ENCODE measurements around the gene ITK. TPM values are rescaled to one million over a fixed set of nuclear protein-coding genes. Genes with fewer than 3 reads are reported as not detected.

ITK gene
- polyA plus RNA-seq, 1 donor (not counting 4 experiments of a cell fraction or from before 2014, with no cell fraction given), result not detected

- Histone ChIP-seq H3K4me1 (ENCODE audit: control insufficient read depth, extremely low read depth, insufficient read depth, low read length) (no peaks in the 10 kb centered on the region), H4K20me1 (ENCODE audit: control insufficient read depth, extremely low read depth, insufficient read depth, low read length) (no peaks in the 10 kb centered on the region), H3K4me3 (ENCODE audit: control insufficient read depth in 2 of 3, extremely low read depth in 1 of 3, insufficient read depth in 2 of 3, low read depth in 1 of 3, low read length in 3 of 3) (no peak overlapping the region), H3K9ac (ENCODE audit: control insufficient read depth, extremely low read depth, insufficient read depth, low read length) (no peak overlapping the region), H3K27ac (ENCODE audit: control insufficient read depth, insufficient read depth, low read length) (no peak overlapping the region), H3K27me3 (ENCODE audit: control insufficient read depth, extremely low read depth, insufficient read depth, low read length) (no peaks in the 10 kb centered on the region), H3K36me3 (ENCODE audit: control insufficient read depth in 2 of 2, extremely low read depth in 1 of 2, insufficient read depth in 2 of 2, low read length in 2 of 2) (no peaks in the 10 kb centered on the region), H3K9me1 (ENCODE audit: control insufficient read depth, extremely low read depth, insufficient read depth, low read length) (no peaks in the 10 kb centered on the region), H3K4me2 (ENCODE audit: control insufficient read depth, extremely low read depth, insufficient read depth, low read depth, low read length) (no peak overlapping the region), H3K79me2 (ENCODE audit: control insufficient read depth, insufficient read depth, low read length) (no peaks in the 10 kb centered on the region), H2AFZ (ENCODE audit: control insufficient read depth, low read length) (no peak overlapping the region), H3K9me3 (ENCODE audit: control insufficient read depth, low read depth, low read length) (no peaks in the 10 kb centered on the region)
- dilution Hi-C loops (cut with MboI; ENCODE audit: extremely low pct_ligation_motif_present, low sequenced_read_pairs), result no loop called here
- no peak for TF ChIP-seq CTCF (optimal IDR thresholded peaks at IDR 0.05 in 1 of 3, IDR thresholded peaks at IDR 0.05 in 1 of 3, conservative IDR thresholded peaks at IDR 0.05 in 1 of 3; ENCODE audit: extremely low read depth in 1 of 3, insufficient read depth in 2 of 3, low read length in 3 of 3)
- FAIRE-seq (no peak), DNase-seq (ENCODE audit: low read depth, low spot score) (no peak)
These were observed 5.8 kb downstream of the ITK start for GRCh38 chr5:157186309-157187045.

- H3K36me3 ChIP-seq (ENCODE audit: control insufficient read depth in 2 of 2, extremely low read depth in 1 of 2, insufficient read depth in 2 of 2, low read length in 2 of 2), result no peaks in the 10 kb centered on the region
- no peaks in the 10 kb centered on the region for H3K9me1 ChIP-seq (ENCODE audit: control insufficient read depth, extremely low read depth, insufficient read depth, low read length)
- no peak overlapping the region for H3K27ac ChIP-seq (ENCODE audit: control insufficient read depth, insufficient read depth, low read length)
- H3K79me2 ChIP-seq (ENCODE audit: control insufficient read depth, insufficient read depth, low read length), result no peaks in the 10 kb centered on the region
- H4K20me1 ChIP-seq (ENCODE audit: control insufficient read depth, extremely low read depth, insufficient read depth, low read length), result no peaks in the 10 kb centered on the region
- FAIRE-seq (no peak), DNase-seq (ENCODE audit: low read depth, low spot score) (no peak)
- no peaks in the 10 kb centered on the region for H3K9me3 ChIP-seq (ENCODE audit: control insufficient read depth, low read depth, low read length)
- no peak overlapping the region for H2AFZ ChIP-seq (ENCODE audit: control insufficient read depth, low read length)
- no peak overlapping the region for H3K4me3 ChIP-seq (ENCODE audit: control insufficient read depth in 2 of 3, extremely low read depth in 1 of 3, insufficient read depth in 2 of 3, low read depth in 1 of 3, low read length in 3 of 3)
- no peak overlapping the region for H3K4me2 ChIP-seq (ENCODE audit: control insufficient read depth, extremely low read depth, insufficient read depth, low read depth, low read length)
- dilution Hi-C loops (cut with MboI; ENCODE audit: extremely low pct_ligation_motif_present, low sequenced_read_pairs), result no loop called here
- no peak overlapping the region for H3K9ac ChIP-seq (ENCODE audit: control insufficient read depth, extremely low read depth, insufficient read depth, low read length)
- TF ChIP-seq EZH2 (IDR thresholded peaks at IDR 0.05; ENCODE audit: low read length) (no peak), CTCF (optimal IDR thresholded peaks at IDR 0.05 in 1 of 3, IDR thresholded peaks at IDR 0.05 in 1 of 3, conservative IDR thresholded peaks at IDR 0.05 in 1 of 3; ENCODE audit: extremely low read depth in 1 of 3, insufficient read depth in 2 of 3, low read length in 3 of 3) (no peak)
- no peaks in the 10 kb centered on the region for H3K4me1 ChIP-seq (ENCODE audit: control insufficient read depth, extremely low read depth, insufficient read depth, low read length)
- H3K27me3 ChIP-seq (ENCODE audit: control insufficient read depth, extremely low read depth, insufficient read depth, low read length), result no peaks in the 10 kb centered on the region
These were observed 6.6 kb downstream of the ITK start for GRCh38 chr5:157187046-157187754.
